ENCODE measurements around the gene NOM1.
"Not testable (repeated sequence)": the region's sequence is repeated elsewhere in the genome, so short reads cannot be mapped to it uniquely, and the experiment has no call there.

NOM1 gene

GRCh38 chr7:156949541-156950380 is at the start of gene NOM1:
Gene NOM1 (plus strand): TSS chr7:156949712. CDS start chr7:156949738, 26 bp downstream.
- peaks cover 1% of the 10 kb centered on the region in 2 donors for H3K27me3 ChIP-seq (ENCODE audit: control insufficient read depth in 1 of 2, insufficient read depth in 2 of 2, low read length in 2 of 2)
- H3K36me3 ChIP-seq (ENCODE audit: control insufficient read depth in 1 of 2, insufficient read depth in 2 of 2, low read length in 2 of 2), result peaks cover 17 to 27% of the 10 kb centered on the region in 2 donors
- peak within 1 kb of the TSS; percentile 54 to 81 for H3K9ac ChIP-seq (ENCODE audit: low read depth in 1 of 2, low read length in 2 of 2)
- no peak within 1 kb of the TSS for H3K27ac ChIP-seq (ENCODE audit: low read depth, low read length)
- no peaks in the 10 kb centered on the region for H3K9me3 ChIP-seq (ENCODE audit: control insufficient read depth in 1 of 2, low read length in 2 of 2)
- H3K4me1 ChIP-seq (ENCODE audit: control insufficient read depth in 1 of 2, insufficient read depth in 2 of 2, low read length in 2 of 2), result peaks cover 13 to 19% of the 10 kb centered on the region in 2 donors
- H3K4me3 ChIP-seq (ENCODE audit: low read depth in 1 of 2, low read length in 2 of 2), result peak within 1 kb of the TSS; percentile 91 to 93

GRCh38 chr7:156900093-156900492 is 49.4 kb upstream of the NOM1 start:
- H3K9ac ChIP-seq (ENCODE audit: low read depth in 1 of 2, low read length in 2 of 2); H3K27me3 ChIP-seq (ENCODE audit: control insufficient read depth in 1 of 2, insufficient read depth in 2 of 2, low read length in 2 of 2); H3K4me1 ChIP-seq (ENCODE audit: control insufficient read depth in 1 of 2, insufficient read depth in 2 of 2, low read length in 2 of 2); H3K4me3 ChIP-seq (ENCODE audit: low read depth in 1 of 2, low read length in 2 of 2); H3K9me3 ChIP-seq (ENCODE audit: control insufficient read depth in 1 of 2, low read length in 2 of 2); H3K36me3 ChIP-seq (ENCODE audit: control insufficient read depth in 1 of 2, insufficient read depth in 2 of 2, low read length in 2 of 2); H3K27ac ChIP-seq (ENCODE audit: low read depth, low read length): not testable (repeated sequence)

- Histone ChIP-seq H3K27ac (ENCODE audit: low read depth, low read length) (no peak overlapping the region), H3K27me3 (ENCODE audit: control insufficient read depth in 1 of 2, insufficient read depth in 2 of 2, low read length in 2 of 2) (peaks cover 0 to 3% of the 10 kb centered on the region in 2 donors), H3K4me3 (ENCODE audit: low read depth in 1 of 2, low read length in 2 of 2) (no peak overlapping the region), H3K9ac (ENCODE audit: low read depth in 1 of 2, low read length in 2 of 2) (no peak overlapping the region), H3K36me3 (ENCODE audit: control insufficient read depth in 1 of 2, insufficient read depth in 2 of 2, low read length in 2 of 2) (no peaks in the 10 kb centered on the region), H3K9me3 (ENCODE audit: control insufficient read depth in 1 of 2, low read length in 2 of 2) (no peaks in the 10 kb centered on the region), H3K4me1 (ENCODE audit: control insufficient read depth in 1 of 2, insufficient read depth in 2 of 2, low read length in 2 of 2) (no peaks in the 10 kb centered on the region)
These were observed 46.1 kb upstream of the NOM1 start for GRCh38 chr7:156903232-156903909.

GRCh38 chr7:156906200-156906649 is 43.3 kb upstream of the NOM1 start:
- Histone ChIP-seq H3K9me3 (ENCODE audit: control insufficient read depth in 1 of 2, low read length in 2 of 2) (no peaks in the 10 kb centered on the region), H3K27me3 (ENCODE audit: control insufficient read depth in 1 of 2, insufficient read depth in 2 of 2, low read length in 2 of 2) (no peaks in the 10 kb centered on the region), H3K4me1 (ENCODE audit: control insufficient read depth in 1 of 2, insufficient read depth in 2 of 2, low read length in 2 of 2) (peaks cover 0 to 3% of the 10 kb centered on the region in 2 donors), H3K27ac (ENCODE audit: low read depth, low read length) (no peak overlapping the region), H3K36me3 (ENCODE audit: control insufficient read depth in 1 of 2, insufficient read depth in 2 of 2, low read length in 2 of 2) (no peaks in the 10 kb centered on the region), H3K4me3 (ENCODE audit: low read depth in 1 of 2, low read length in 2 of 2) (no peak overlapping the region), H3K9ac (ENCODE audit: low read depth in 1 of 2, low read length in 2 of 2) (no peak overlapping the region)

GRCh38 chr7:156907656-156908055 is 41.9 kb upstream of the NOM1 start:
- H3K9me3 ChIP-seq (ENCODE audit: control insufficient read depth in 1 of 2, low read length in 2 of 2), result no peaks in the 10 kb centered on the region
- H3K27ac ChIP-seq (ENCODE audit: low read depth, low read length), result no peak overlapping the region
- no peak overlapping the region for H3K9ac ChIP-seq (ENCODE audit: low read depth in 1 of 2, low read length in 2 of 2)
- H3K4me3 ChIP-seq (ENCODE audit: low read depth in 1 of 2, low read length in 2 of 2), result no peak overlapping the region
- H3K27me3 ChIP-seq (ENCODE audit: control insufficient read depth in 1 of 2, insufficient read depth in 2 of 2, low read length in 2 of 2), result no peaks in the 10 kb centered on the region
- no peaks in the 10 kb centered on the region for H3K36me3 ChIP-seq (ENCODE audit: control insufficient read depth in 1 of 2, insufficient read depth in 2 of 2, low read length in 2 of 2)
- peaks cover 0 to 3% of the 10 kb centered on the region in 2 donors for H3K4me1 ChIP-seq (ENCODE audit: control insufficient read depth in 1 of 2, insufficient read depth in 2 of 2, low read length in 2 of 2)

- H3K9me3 ChIP-seq (ENCODE audit: control insufficient read depth in 1 of 2, low read length in 2 of 2); H3K36me3 ChIP-seq (ENCODE audit: control insufficient read depth in 1 of 2, insufficient read depth in 2 of 2, low read length in 2 of 2); H3K4me1 ChIP-seq (ENCODE audit: control insufficient read depth in 1 of 2, insufficient read depth in 2 of 2, low read length in 2 of 2); H3K27ac ChIP-seq (ENCODE audit: low read depth, low read length); H3K9ac ChIP-seq (ENCODE audit: low read depth in 1 of 2, low read length in 2 of 2); H3K27me3 ChIP-seq (ENCODE audit: control insufficient read depth in 1 of 2, insufficient read depth in 2 of 2, low read length in 2 of 2); H3K4me3 ChIP-seq (ENCODE audit: low read depth in 1 of 2, low read length in 2 of 2): not testable (repeated sequence)
These were observed 39.8 kb upstream of the NOM1 start for GRCh38 chr7:156909574-156910252.

- Histone ChIP-seq H3K27ac (ENCODE audit: low read depth, low read length) (no peak overlapping the region), H3K4me3 (ENCODE audit: low read depth in 1 of 2, low read length in 2 of 2) (no peak overlapping the region), H3K9me3 (ENCODE audit: control insufficient read depth in 1 of 2, low read length in 2 of 2) (no peaks in the 10 kb centered on the region), H3K4me1 (ENCODE audit: control insufficient read depth in 1 of 2, insufficient read depth in 2 of 2, low read length in 2 of 2) (peaks cover 0 to 9% of the 10 kb centered on the region in 2 donors), H3K27me3 (ENCODE audit: control insufficient read depth in 1 of 2, insufficient read depth in 2 of 2, low read length in 2 of 2) (no peaks in the 10 kb centered on the region), H3K9ac (ENCODE audit: low read depth in 1 of 2, low read length in 2 of 2) (no peak overlapping the region), H3K36me3 (ENCODE audit: control insufficient read depth in 1 of 2, insufficient read depth in 2 of 2, low read length in 2 of 2) (no peaks in the 10 kb centered on the region)
These were observed 30.9 kb upstream of the NOM1 start for GRCh38 chr7:156918635-156919034.

- Histone ChIP-seq H3K9me3 (ENCODE audit: control insufficient read depth in 1 of 2, low read length in 2 of 2) (no peaks in the 10 kb centered on the region), H3K36me3 (ENCODE audit: control insufficient read depth in 1 of 2, insufficient read depth in 2 of 2, low read length in 2 of 2) (no peaks in the 10 kb centered on the region), H3K27me3 (ENCODE audit: control insufficient read depth in 1 of 2, insufficient read depth in 2 of 2, low read length in 2 of 2) (no peaks in the 10 kb centered on the region), H3K4me1 (ENCODE audit: control insufficient read depth in 1 of 2, insufficient read depth in 2 of 2, low read length in 2 of 2) (peaks cover 0 to 9% of the 10 kb centered on the region in 2 donors), H3K27ac (ENCODE audit: low read depth, low read length) (no peak overlapping the region), H3K4me3 (ENCODE audit: low read depth in 1 of 2, low read length in 2 of 2) (no peak overlapping the region), H3K9ac (ENCODE audit: low read depth in 1 of 2, low read length in 2 of 2) (no peak overlapping the region)
These were observed 30.3 kb upstream of the NOM1 start for GRCh38 chr7:156919132-156919713.

- H3K9me3 ChIP-seq (ENCODE audit: control insufficient read depth in 1 of 2, low read length in 2 of 2), result no peaks in the 10 kb centered on the region
- H3K27me3 ChIP-seq (ENCODE audit: control insufficient read depth in 1 of 2, insufficient read depth in 2 of 2, low read length in 2 of 2), result no peaks in the 10 kb centered on the region
- peaks cover 0 to 9% of the 10 kb centered on the region in 2 donors for H3K4me1 ChIP-seq (ENCODE audit: control insufficient read depth in 1 of 2, insufficient read depth in 2 of 2, low read length in 2 of 2)
- H3K27ac ChIP-seq (ENCODE audit: low read depth, low read length), result no peak overlapping the region
- no peaks in the 10 kb centered on the region for H3K36me3 ChIP-seq (ENCODE audit: control insufficient read depth in 1 of 2, insufficient read depth in 2 of 2, low read length in 2 of 2)
- no peak overlapping the region for H3K4me3 ChIP-seq (ENCODE audit: low read depth in 1 of 2, low read length in 2 of 2)
- H3K9ac ChIP-seq (ENCODE audit: low read depth in 1 of 2, low read length in 2 of 2), result no peak overlapping the region
These were observed 29.4 kb upstream of the NOM1 start for GRCh38 chr7:156920076-156920475.

All from duodenal mucosa (tissue), 2 donors.